AG04450 (cell line): ENCODE measurements around the gene NTMT1. TPM values are rescaled to one million over a fixed set of nuclear protein-coding genes. Genes with fewer than 3 reads are reported as not detected.
A peak's percentile ranks its signal among the peaks of the same experiment; 100 is the strongest.

ENCODE experiments used
- CTCF ChIA-PET: fragments of 300-600, 350-600 bp; formaldehyde crosslinking; extraction: SDS; loops from one replicate; lab custom pipeline; 2022; ENCODE audit warnings: antibody characterized with exemption, inconsistent platforms; lab: Charles Lee
- POLR2A ChIA-PET: fragments of 350-600 bp; formaldehyde crosslinking; extraction: SDS; loops from one replicate; lab custom pipeline; 2021; ENCODE audit warnings: antibody characterized with exemption, inconsistent platforms; lab: Yijun Ruan, JAX
- DNase-seq: peaks from one replicate; pipeline ENCODE4 v3.0.0-alpha.2; 2011; ENCODE audit warnings: low read depth, low spot score
- H3K27ac ChIP-seq: one replicate; pipeline ENCODE4 v1.5.1; 2012; ENCODE audit warnings: low read depth, low read length, control low read depth
- H3K27me3 ChIP-seq: one replicate; pipeline ENCODE4 v1.6.0; 2012; ENCODE audit warnings: low read length; ENCODE audit not compliant: control insufficient read depth, insufficient read depth
- H3K4me3 ChIP-seq: 2 replicates; pipeline ENCODE4 v1.5.1; 2011; ENCODE audit warnings: mild to moderate bottlenecking, low read depth, low read length, control low read depth
- H3K9me3 ChIP-seq: 2 replicates; pipeline ENCODE4 v1.5.1; 2012; ENCODE audit warnings: low read length; ENCODE audit not compliant: control insufficient read depth, insufficient read depth
- CTCF ChIP-seq: IDR thresholded peaks from 2 replicates; pipeline ENCODE4 v1.5.1; 2011; ENCODE audit warnings: low read depth, low read length, control low read depth, inconsistent platforms
- polyA plus RNA-seq: library from polyadenylated mRNA; depleted of rRNA; stranded (reverse); fragments of >200 nt; gene quantifications from 2 replicates; pipeline ENCODE4 v1.2.3, GENCODE V29; 2011

Gene NTMT1
- polyA plus RNA-seq, 1 experiment, result 49.3 TPM

DNA sequence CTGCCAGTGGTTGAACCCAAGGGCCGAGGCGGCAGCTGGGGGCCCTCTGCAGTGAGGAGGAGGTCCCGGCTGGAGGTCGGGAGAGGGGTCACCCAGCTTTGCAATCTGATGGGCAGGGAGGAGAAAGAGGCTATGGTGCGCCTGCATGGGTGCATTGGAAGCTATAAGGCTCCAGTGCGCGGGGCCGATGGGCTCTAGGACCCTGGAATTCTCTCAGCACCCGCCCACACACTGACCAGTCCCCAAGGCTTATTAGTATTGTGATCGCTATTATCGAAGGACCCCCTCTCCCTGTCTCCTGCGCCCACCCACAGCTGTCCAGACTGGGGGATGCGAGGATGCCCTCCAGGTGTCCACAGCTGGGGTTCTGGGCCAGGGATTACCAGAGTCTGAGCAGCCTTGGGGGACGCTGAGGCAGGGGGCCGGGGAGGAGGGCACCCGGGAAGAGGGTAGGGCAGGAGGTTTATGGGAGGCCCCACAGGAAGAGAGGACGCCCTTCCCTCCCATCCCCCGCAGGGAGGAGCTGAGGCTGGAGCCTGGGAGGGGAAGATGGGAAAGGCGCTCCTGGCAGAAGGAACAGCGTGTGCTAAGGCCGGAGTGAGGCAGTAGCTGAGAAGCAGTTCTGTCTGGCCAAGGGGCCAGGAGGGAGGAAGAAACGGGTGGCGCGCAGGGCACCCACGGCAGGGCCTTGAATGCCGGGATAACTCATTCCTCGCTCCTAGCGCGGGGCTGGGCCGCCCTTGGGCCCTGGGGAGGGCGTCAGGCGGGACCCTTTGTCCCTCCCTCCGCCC, 29.2 kb upstream of the NTMT1 start:
- peak overlapping the region; percentile 53 for H3K27ac ChIP-seq

GRCh38 chr9:129597355-129598088, 28.4 kb upstream of the NTMT1 start:
- ChIA-PET CTCF (interaction anchor here (0.6 to 1.8 kb wide), 4 partner anchors 27 to 466 kb away, joined by 3 to 4 read pairs (median 3); no protein-coding TSS in a partner anchor), POLR2A (interaction anchor here (0.5 to 2.7 kb wide), 10 partner anchors 11 to 539 kb away, joined by 3 to 36 read pairs (median 4); partner anchors contain the start of gene IER5L)
- no peaks in the 10 kb centered on the region; the same call in 1 of the 2 replicates for H3K9me3 ChIP-seq
- peak overlapping the region; percentile 59 for H3K4me3 ChIP-seq
- DNase-seq, result no peak
- no peak for TF ChIP-seq CTCF
- H3K27ac ChIP-seq, result peak overlapping the region; percentile 77
- no peaks in the 10 kb centered on the region for H3K27me3 ChIP-seq

More for the DNA sequence above, 29.2 kb upstream of the NTMT1 start:
- ChIA-PET CTCF (interaction anchor here (0.6 to 1.8 kb wide), 4 partner anchors 28 to 465 kb away, joined by 3 to 11 read pairs (median 4); no protein-coding TSS in a partner anchor), POLR2A (interaction anchor here (0.7 to 2.7 kb wide), 9 partner anchors 12 to 422 kb away, joined by 3 to 36 read pairs (median 4); partner anchors contain the start of gene IER5L)
- H3K9me3 ChIP-seq, result no peaks in the 10 kb centered on the region; the same call in 1 of the 2 replicates
- peak overlapping the region; percentile 59 for H3K4me3 ChIP-seq
- TF ChIP-seq CTCF, result no peak
- peak; percentile 59 for DNase-seq
- no peaks in the 10 kb centered on the region for H3K27me3 ChIP-seq

- Histone ChIP-seq H3K9me3 (no peaks in the 10 kb centered on the region; the same call in 1 of the 2 replicates), H3K27me3 (no peaks in the 10 kb centered on the region), H3K4me3 (peak overlapping the region; percentile 59), H3K27ac (peak overlapping the region; percentile 77)
- CTCF ChIA-PET, result interaction anchor here (0.8 to 1.4 kb wide), 2 partner anchors 459 to 467 kb away, joined by 3 read pairs; no protein-coding TSS in a partner anchor
- no peak for DNase-seq
- POLR2A ChIA-PET, result interaction anchor here (0.5 to 2.7 kb wide), 5 partner anchors 8 to 540 kb away, joined by 3 to 36 read pairs (median 5); no protein-coding TSS in a partner anchor
- no peak for TF ChIP-seq CTCF
Measured at GRCh38 chr9:129598089-129598596, 27.8 kb upstream of the NTMT1 start.

- ChIA-PET POLR2A (interaction anchor here (1.0 kb wide), 1 partner anchor 427 kb away, joined by 3 read pairs; no protein-coding TSS in a partner anchor), CTCF (interaction anchor here (0.5 kb wide), 1 partner anchor 429 kb away, joined by 3 read pairs; no protein-coding TSS in a partner anchor)
- no peak for DNase-seq
- no peak for TF ChIP-seq CTCF
- no peaks in the 10 kb centered on the region; the same call in 1 of the 2 replicates for H3K9me3 ChIP-seq
- no peaks in the 10 kb centered on the region for H3K27me3 ChIP-seq
- H3K4me3 ChIP-seq, result no peak overlapping the region
- no peak overlapping the region for H3K27ac ChIP-seq
Measured at GRCh38 chr9:129601082-129601674, 24.8 kb upstream of the NTMT1 start.
